GM18511 (cell line): ENCODE results near the gene TPK1.
A peak's percentile ranks its signal among the peaks of the same experiment; 100 is the strongest.
"Not testable (repeated sequence)": the region's sequence is repeated elsewhere in the genome, so short reads cannot be mapped to it uniquely, and the experiment has no call there.

Experiments used
- ATAC-seq: cut with Tn5 transposase; IDR thresholded peaks from one replicate; pipeline ENCODE4 v1.9.1; 2021; ENCODE audit warnings: mild to moderate bottlenecking, moderate library complexity; ENCODE audit not compliant: unreplicated experiment

The TPK1 gene

DNA sequence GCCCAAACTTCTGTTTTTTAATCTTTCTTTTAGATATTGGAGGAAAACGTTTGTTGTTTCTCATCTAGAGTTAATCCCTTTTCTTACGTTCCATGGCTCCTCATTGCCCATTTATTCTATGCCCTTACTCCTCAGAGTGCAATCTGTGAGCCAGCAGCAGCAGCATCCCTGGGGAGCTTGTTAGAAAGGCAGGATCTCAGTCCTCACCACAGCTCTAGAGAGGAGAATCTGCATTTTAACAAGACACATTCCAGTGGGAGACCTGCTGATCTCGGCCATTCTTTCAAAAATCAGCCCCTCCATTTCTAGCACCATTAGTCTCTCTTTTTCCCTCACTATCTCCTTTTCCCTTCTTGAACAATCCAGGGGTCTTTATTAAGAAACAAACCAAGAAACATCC is 348.0 kb downstream of the TPK1 start:
- no peak for ATAC-seq

- ATAC-seq = no peak
These were observed 351.4 kb downstream of the TPK1 start for GRCh38 chr7:144484445-144484844.

- ATAC-seq = no peak
These were observed 352.7 kb downstream of the TPK1 start for GRCh38 chr7:144483189-144483588.

GRCh38 chr7:144481833-144482232 is 354.0 kb downstream of the TPK1 start:
- no peak for ATAC-seq

- ATAC-seq = no peak
These were observed 358.5 kb downstream of the TPK1 start for GRCh38 chr7:144477348-144477747.

GRCh38 chr7:144474800-144475615 is 360.8 kb downstream of the TPK1 start:
- no peak for ATAC-seq

DNA sequence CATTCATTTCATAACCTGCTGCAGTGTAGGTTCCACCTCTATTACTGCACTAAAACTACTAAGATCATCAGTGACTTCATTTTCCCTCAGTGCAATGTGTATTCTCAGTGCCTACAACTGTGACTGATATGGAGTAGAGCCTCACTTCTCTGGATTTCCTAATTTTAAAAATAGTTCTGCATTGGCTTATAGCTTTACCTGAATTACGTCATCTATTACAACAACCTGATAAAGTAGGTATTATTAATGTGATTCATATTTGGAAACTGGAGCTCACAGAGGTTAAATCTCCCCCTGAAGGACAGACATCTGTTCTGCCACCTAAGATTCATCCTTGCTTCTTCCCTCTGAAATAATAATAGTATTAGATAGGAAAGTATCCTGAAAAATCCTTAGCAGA is 361.5 kb downstream of the TPK1 start:
- ATAC-seq = peak; percentile 4

DNA sequence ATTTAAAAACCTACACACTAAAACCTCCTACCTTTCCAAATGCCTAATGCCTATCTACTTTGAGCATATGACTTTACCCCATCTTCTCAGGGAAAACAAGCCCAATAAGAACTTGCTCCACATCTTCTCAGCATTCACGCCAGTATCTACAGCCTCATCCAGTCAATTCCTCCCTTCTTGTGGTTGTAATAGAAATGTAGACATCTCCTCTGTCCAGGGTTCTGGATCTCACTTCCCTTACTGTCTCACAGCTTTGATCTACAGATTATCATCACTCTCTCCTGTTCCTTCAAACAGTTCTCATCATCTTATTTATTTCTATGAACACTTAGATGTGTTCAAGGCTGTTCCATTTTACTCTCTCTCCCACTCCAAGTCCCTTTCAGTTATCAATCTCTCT is 361.9 kb downstream of the TPK1 start:
- peak; percentile 53 for ATAC-seq

DNA sequence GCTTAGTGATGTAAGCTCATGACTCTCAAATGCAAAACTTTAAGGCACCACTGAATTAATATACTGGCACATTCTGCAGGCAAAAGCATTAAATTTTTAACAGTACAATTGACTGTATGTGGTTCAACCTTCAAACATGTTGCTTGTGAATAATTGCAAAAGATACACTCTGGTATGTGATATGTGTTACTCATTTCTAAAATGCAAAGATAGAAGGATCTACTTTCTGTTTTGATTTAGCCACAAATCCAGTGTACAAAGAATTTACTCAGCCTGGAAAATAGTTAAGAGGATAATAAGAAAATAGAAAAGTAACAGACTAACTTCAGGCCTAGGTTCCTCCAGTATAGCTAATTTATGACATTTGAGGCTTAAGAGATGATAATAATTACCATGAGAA is 365.8 kb downstream of the TPK1 start:
- ATAC-seq = no peak

DNA sequence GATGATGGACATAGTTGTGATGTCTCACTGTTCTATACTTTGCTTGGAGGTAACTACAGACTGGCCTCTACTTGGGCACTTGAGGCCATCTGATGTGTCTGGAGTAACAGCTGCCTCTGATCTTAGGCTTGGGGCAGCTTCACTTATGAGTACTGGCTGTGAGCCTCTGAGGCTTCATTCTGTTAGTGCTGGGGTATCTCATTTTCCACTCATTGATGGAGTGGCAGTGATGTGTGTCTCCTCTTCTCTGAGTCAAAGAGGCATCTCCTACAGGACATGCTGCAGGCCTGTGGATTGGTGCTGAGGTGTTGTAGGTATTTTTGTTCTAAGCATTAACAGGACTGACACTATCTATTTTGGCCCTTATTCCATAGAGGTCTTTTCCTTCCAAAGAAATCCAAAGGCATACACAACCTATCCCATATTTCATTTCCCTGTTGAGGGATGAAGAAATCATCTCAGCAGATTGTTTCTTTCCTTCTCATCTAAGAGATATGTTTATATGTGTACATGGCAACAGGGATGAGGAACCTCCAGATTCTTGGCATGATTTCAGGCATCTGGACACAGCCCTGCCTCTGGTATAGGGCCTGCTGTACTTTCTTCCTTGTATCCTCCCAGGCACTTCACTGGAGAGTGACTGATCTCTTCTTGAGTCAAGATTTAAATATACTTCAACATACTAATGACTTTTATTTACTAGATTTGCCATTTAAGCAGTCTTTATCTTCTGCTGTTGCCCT is 366.7 kb downstream of the TPK1 start:
- no peak for ATAC-seq

DNA sequence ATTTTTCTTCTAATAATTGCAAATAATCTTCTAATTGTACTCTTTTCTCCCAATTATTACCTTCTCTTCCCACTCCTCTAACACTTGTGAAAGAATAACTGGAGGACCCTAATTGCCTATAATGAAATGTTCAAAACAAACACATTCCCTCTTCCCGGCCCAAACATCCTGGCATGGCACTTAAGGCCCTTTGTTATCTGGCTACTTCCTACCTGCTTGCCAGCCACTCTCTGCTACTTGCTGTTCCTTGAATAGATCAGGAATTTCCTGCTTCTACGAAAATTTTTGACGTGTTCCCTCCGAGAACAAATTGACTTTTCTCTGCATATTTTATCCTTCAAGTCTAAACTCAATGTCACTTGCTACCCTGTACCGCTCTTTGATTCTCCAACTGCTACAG is 376.2 kb downstream of the TPK1 start:
- ATAC-seq = no peak

- ATAC-seq = no peak
These were observed 380.8 kb downstream of the TPK1 start for GRCh38 chr7:144455040-144455404.

DNA sequence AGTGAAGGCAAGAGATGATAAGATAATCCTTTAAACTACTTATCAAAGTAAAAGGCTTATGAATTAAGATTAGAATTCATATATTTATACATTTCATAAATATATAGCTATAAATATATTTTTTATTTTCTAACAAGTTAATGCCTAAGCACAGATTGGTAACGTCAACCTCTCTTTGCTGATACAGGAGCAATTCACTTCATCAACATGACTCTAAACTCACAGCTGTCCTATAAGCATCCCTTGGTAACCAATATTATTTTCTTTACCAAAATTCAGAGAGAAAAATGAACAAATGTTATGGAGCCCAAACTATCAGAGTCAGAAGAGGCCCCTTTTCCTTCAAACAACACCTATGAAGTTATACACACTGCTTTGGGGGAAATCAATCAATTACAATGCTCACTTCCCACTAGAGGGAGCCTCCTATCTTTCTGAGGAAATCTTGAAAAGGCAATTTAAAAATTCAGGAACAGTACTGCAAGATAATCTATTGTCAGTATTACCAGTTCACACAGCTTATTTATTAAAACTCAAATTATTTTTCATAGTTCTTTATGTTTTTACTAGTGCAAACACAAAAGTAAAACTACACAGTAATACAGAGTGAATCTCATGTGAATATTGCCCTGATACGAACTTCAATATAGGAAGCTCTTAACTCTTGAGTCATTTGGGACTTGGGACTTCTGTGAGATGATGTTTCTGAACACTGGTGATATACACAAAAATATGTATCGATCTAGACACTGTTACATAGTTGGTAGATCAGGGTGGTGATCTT is 381.4 kb downstream of the TPK1 start:
- ATAC-seq = no peak

DNA sequence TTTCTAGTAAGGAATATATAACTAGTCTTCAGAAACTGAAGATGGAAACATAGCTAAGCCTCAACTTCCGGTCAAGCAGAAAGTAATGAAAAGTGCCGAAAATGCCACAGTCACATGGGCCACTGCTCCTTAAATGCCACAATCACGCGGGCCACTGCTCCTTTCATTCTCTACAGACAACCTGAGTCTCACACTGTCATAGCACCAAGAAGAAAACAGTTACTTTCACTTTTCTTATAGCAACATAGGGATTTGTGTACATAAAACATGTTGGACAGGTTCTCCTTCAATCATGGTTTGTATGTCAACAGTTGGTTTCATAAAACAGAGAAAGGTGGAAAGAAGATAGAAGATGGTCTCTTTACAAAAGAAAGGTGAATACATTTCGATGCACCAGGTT is 383.8 kb downstream of the TPK1 start:
- peak; percentile 85 for ATAC-seq

DNA sequence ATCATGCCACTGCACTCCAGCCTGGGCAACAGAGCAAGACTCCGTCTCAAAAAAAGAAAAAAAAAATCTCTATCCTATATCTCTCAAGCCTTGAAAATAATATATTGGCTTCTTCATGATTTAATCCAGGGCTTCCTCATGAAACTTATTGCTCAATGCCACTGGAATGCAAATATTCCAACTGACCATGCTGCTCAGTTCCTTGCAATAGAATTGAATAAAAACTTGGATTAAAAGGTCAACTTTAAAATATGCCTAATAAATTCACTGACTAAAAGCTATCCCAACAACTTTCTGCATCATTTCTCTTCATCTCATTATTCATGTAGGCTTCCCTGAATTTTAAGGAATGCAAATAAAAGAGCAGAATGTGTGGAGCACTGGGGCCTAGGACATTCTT is 390.3 kb downstream of the TPK1 start:
- ATAC-seq = no peak

- ATAC-seq = no peak
These were observed 396.1 kb downstream of the TPK1 start for GRCh38 chr7:144439717-144440205.

DNA sequence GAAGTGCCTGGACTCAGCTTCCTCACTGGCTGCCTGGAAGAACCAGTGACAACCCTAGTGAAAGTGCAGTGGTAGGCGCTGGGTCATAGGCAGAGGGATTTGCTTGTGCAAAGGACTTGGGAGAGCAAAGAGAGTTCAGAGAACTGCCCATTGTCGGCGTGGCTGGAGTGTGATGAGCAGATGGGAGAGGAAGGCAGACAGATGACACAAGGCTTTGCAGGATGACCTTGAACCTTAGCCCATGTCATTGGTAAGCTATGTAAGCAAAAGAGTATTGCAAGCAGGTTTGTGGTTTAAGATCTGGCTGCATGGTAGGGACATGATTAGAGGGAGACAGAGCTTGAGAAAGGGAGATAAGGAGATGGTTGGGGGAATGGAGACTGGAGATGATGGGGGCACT is 397.1 kb downstream of the TPK1 start:
- ATAC-seq = no peak

DNA sequence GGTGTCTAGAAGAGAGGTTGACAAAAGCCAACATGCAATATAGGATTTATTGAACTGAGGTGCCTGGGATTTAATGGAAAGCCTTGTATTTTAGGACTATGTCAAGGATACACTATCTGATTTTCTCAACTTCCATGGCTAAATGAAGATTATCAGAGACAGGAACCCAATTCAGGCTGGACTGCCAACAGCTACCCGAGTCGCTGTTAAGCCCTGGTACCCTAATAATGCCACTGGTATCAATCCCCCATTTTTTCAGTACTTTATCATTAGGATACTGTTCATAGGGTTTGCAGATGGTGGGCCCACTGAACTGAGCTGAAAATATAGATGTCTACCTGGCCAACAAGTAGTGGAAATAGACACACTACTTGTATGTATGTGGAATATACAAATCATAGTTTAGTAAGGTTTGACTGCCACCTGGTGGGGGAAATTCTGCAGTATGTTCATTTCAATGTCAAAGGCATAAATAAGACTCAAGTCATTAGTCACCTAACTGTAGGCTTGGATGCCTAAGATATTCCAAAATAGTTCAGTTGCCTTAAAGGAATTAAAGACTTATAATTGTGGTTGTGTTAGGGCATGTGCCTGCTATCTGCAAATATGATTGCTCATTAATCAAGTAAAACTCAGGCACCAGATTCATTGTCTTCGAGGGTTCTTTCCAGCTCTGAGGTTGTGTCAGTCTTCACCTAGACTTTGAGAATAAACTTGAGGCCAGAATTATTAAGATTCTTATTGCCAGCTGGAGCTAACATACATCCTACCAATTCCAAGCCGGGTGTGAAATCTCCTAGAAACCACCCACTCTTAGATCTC is 398.3 kb downstream of the TPK1 start:
- ATAC-seq = peak; percentile 82

- ATAC-seq = no peak
These were observed 399.4 kb downstream of the TPK1 start for GRCh38 chr7:144436500-144436899.

- ATAC-seq = no peak
These were observed 407.4 kb downstream of the TPK1 start for GRCh38 chr7:144428431-144428830.

DNA sequence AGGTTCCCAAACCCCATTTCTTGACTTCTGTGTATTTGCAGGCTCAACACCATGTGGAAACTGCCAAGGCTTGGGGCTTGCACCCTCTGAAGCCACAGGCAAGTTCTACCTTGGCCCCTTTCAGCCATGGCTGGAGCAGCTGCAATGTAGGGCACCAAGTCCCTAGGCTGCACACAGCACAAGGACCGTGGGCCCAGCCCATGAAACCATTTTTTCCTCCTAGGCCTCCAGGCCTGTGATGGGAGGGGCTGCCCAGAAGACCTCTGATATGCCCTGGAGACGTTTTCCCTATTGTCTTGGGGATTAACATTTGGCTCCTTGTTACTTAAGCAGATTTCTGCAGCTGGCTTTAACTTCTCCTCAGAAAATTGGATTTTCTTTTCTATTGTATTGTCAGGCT is 408.3 kb downstream of the TPK1 start:
- not testable (repeated sequence) for ATAC-seq
